ENCODE results near the gene FAM76A.
"Not testable (repeated sequence)": the region's sequence is repeated elsewhere in the genome, so short reads cannot be mapped to it uniquely, and the experiment has no call there.

FAM76A gene

DNA sequence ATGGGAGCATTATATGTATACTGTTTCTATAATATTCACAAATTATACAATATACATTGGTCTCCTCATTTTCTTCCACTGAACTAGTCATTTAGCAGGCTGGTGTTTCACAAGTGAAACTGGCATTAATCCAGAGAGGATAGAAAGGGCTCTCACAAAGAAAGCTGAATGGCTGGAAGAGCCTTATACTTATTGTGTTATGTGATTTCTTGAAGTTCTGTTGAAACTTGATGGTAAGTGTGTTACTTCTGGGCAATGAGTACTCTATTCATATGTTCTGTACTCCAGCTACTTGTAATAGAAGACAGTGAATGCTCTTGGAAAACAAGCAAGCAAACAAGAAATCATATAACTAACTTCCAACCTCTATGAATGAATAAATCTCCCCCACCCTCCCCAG, 62.1 kb downstream of the FAM76A start:
- H3K9me3 ChIP-seq (ENCODE audit: insufficient read depth, low read depth, low read length) = no peaks in the 10 kb centered on the region
- TF ChIP-seq EZH2phosphoT487 (IDR thresholded peaks at IDR 0.05; ENCODE audit: borderline replicate concordance) = no peak
- TF ChIP-seq, protein P1, sequence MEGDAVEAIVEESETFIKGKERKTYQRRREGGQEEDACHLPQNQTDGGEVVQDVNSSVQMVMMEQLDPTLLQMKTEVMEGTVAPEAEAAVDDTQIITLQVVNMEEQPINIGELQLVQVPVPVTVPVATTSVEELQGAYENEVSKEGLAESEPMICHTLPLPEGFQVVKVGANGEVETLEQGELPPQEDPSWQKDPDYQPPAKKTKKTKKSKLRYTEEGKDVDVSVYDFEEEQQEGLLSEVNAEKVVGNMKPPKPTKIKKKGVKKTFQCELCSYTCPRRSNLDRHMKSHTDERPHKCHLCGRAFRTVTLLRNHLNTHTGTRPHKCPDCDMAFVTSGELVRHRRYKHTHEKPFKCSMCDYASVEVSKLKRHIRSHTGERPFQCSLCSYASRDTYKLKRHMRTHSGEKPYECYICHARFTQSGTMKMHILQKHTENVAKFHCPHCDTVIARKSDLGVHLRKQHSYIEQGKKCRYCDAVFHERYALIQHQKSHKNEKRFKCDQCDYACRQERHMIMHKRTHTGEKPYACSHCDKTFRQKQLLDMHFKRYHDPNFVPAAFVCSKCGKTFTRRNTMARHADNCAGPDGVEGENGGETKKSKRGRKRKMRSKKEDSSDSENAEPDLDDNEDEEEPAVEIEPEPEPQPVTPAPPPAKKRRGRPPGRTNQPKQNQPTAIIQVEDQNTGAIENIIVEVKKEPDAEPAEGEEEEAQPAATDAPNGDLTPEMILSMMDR (conservative IDR thresholded peaks at IDR 0.05; ENCODE audit: low read length) = no peak
- H4K20me1 ChIP-seq (ENCODE audit: insufficient read depth, low read length, poor library complexity, severe bottlenecking) = no peaks in the 10 kb centered on the region
- H3K4me3 ChIP-seq (ENCODE audit: low read length, poor library complexity, severe bottlenecking) = no peak overlapping the region
- peaks cover 14% of the 10 kb centered on the region; the same call in 1 of the 2 replicates for H3K36me3 ChIP-seq (ENCODE audit: insufficient read depth, low read length)
- H3K4me1 ChIP-seq (ENCODE audit: insufficient read depth, low read length, poor library complexity, severe bottlenecking) = peaks cover 7% of the 10 kb centered on the region
- no peak overlapping the region for H3K4me2 ChIP-seq (ENCODE audit: low read depth, low read length, poor library complexity, severe bottlenecking)
- H3K79me2 ChIP-seq (ENCODE audit: insufficient read depth, low read length) = peaks cover 7% of the 10 kb centered on the region; the same call in 1 of the 2 replicates
- H2AFZ ChIP-seq (ENCODE audit: low read length) = no peak overlapping the region
- no peaks in the 10 kb centered on the region for H3K9me2 ChIP-seq (replicated peaks; ENCODE audit: low read depth, low read length)
- H3F3A ChIP-seq (ENCODE audit: low read depth) = no peaks in the 10 kb centered on the region; the same call in 1 of the 2 replicates
- no peak overlapping the region for H3K9ac ChIP-seq (ENCODE audit: low read depth, low read length, poor library complexity, severe bottlenecking)
- no peaks in the 10 kb centered on the region for H3K27me3 ChIP-seq (ENCODE audit: insufficient read depth, low read length, poor library complexity, severe bottlenecking)

DNA sequence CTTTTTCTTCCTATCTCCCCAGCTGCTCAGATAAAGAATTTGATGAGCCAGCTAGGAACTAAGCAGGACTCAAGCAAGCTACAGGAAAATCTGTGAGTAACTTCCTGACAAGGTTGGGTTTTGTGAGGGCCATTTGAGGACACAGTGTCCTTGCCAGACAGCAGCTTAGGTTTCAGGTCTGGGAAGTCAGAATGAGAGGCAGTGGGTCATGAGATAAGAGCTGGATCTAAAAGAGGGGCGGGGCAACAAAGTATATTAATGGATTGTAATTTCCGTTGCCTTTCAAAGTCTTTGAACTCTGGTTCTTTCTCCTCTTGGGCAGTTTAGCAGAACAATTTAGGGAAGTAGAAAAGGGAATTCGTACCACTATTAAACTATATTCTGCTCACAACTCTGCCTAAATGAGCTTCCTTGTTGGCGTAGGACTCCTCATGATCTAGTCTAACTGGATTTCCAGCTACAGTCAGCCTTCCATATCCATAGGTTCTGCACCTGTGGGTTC, 63.8 kb downstream of the FAM76A start:
- Histone ChIP-seq H3K4me1 (ENCODE audit: insufficient read depth, low read length, poor library complexity, severe bottlenecking) (peaks cover 7% of the 10 kb centered on the region), H3K9me3 (ENCODE audit: insufficient read depth, low read depth, low read length) (no peaks in the 10 kb centered on the region), H4K20me1 (ENCODE audit: insufficient read depth, low read length, poor library complexity, severe bottlenecking) (no peaks in the 10 kb centered on the region), H3F3A (ENCODE audit: low read depth) (no peaks in the 10 kb centered on the region; the same call in 1 of the 2 replicates), H3K36me3 (ENCODE audit: insufficient read depth, low read length) (peaks cover 28% of the 10 kb centered on the region; the same call in 1 of the 2 replicates), H3K79me2 (ENCODE audit: insufficient read depth, low read length) (peaks cover 7% of the 10 kb centered on the region; the same call in 1 of the 2 replicates), H3K27me3 (ENCODE audit: insufficient read depth, low read length, poor library complexity, severe bottlenecking) (no peaks in the 10 kb centered on the region), H3K9ac (ENCODE audit: low read depth, low read length, poor library complexity, severe bottlenecking) (no peak overlapping the region), H2AFZ (ENCODE audit: low read length) (no peak overlapping the region), H3K4me3 (ENCODE audit: low read length, poor library complexity, severe bottlenecking) (no peak overlapping the region), H3K9me2 (replicated peaks; ENCODE audit: low read depth, low read length) (no peaks in the 10 kb centered on the region), H3K4me2 (ENCODE audit: low read depth, low read length, poor library complexity, severe bottlenecking) (peak overlapping the region; percentile 14)
- no peak for TF ChIP-seq EZH2phosphoT487 (IDR thresholded peaks at IDR 0.05; ENCODE audit: borderline replicate concordance)
- TF ChIP-seq, protein P1 (conservative IDR thresholded peaks at IDR 0.05; ENCODE audit: low read length) = no peak

DNA sequence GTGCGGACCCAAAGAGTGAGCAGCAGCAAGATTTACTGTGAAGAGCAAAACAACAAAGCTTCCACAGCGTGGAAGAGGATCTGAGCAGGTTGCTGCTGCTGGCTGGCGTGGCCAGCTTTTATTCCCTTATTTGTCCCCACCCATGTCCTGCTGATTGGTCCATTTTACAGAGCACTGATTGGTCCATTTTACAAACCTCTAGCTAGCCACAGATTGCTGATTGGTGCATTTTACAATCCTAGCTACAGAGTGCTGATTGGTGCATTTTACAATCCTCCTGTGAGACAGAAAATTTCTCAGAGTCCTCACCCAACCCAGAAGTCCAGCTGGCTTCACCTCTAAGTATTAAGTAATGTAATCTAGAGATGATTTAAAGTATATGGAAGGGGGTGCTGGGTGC, 64.5 kb downstream of the FAM76A start:
- H2AFZ ChIP-seq (ENCODE audit: low read length); H4K20me1 ChIP-seq (ENCODE audit: insufficient read depth, low read length, poor library complexity, severe bottlenecking); H3F3A ChIP-seq (ENCODE audit: low read depth); H3K4me3 ChIP-seq (ENCODE audit: low read length, poor library complexity, severe bottlenecking); H3K27me3 ChIP-seq (ENCODE audit: insufficient read depth, low read length, poor library complexity, severe bottlenecking); H3K79me2 ChIP-seq (ENCODE audit: insufficient read depth, low read length); H3K4me2 ChIP-seq (ENCODE audit: low read depth, low read length, poor library complexity, severe bottlenecking); H3K9me2 ChIP-seq (replicated peaks; ENCODE audit: low read depth, low read length); H3K9me3 ChIP-seq (ENCODE audit: insufficient read depth, low read depth, low read length); H3K4me1 ChIP-seq (ENCODE audit: insufficient read depth, low read length, poor library complexity, severe bottlenecking); H3K9ac ChIP-seq (ENCODE audit: low read depth, low read length, poor library complexity, severe bottlenecking): not testable (repeated sequence)
- peaks cover 34% of the 10 kb centered on the region; the same call in 1 of the 2 replicates for H3K36me3 ChIP-seq (ENCODE audit: insufficient read depth, low read length)

DNA sequence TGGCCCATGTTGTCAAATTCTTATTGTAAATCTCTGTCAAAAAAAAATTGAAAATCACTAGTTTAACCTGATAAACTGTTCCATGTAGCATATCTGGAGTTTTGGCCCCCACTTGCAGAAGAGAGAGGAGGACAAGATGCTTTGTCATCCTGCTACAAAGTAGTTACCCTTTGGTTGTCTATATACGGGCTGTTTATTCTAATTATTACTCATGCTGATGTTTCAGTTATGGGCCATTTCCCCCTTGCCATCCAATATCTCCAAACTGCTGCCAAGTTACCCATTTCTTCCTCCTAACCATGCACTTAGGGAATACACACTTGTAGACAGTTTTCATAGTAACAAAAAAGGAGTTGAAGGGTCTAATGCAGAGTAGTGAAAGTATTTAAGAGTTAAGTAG, 69.8 kb downstream of the FAM76A start:
- no peak overlapping the region for H3K9ac ChIP-seq (ENCODE audit: low read depth, low read length, poor library complexity, severe bottlenecking)
- no peak for TF ChIP-seq EZH2phosphoT487 (IDR thresholded peaks at IDR 0.05; ENCODE audit: borderline replicate concordance)
- TF ChIP-seq, protein P1 (conservative IDR thresholded peaks at IDR 0.05; ENCODE audit: low read length) = no peak
- H3F3A ChIP-seq (ENCODE audit: low read depth) = no peaks in the 10 kb centered on the region
- no peak overlapping the region for H3K4me2 ChIP-seq (ENCODE audit: low read depth, low read length, poor library complexity, severe bottlenecking)
- H3K9me3 ChIP-seq (ENCODE audit: insufficient read depth, low read depth, low read length) = no peaks in the 10 kb centered on the region
- no peaks in the 10 kb centered on the region for H3K79me2 ChIP-seq (ENCODE audit: insufficient read depth, low read length)
- H3K9me2 ChIP-seq (replicated peaks; ENCODE audit: low read depth, low read length) = no peaks in the 10 kb centered on the region
- no peaks in the 10 kb centered on the region for H4K20me1 ChIP-seq (ENCODE audit: insufficient read depth, low read length, poor library complexity, severe bottlenecking)
- peaks cover 39% of the 10 kb centered on the region; the same call in 1 of the 2 replicates for H3K36me3 ChIP-seq (ENCODE audit: insufficient read depth, low read length)
- no peaks in the 10 kb centered on the region for H3K27me3 ChIP-seq (ENCODE audit: insufficient read depth, low read length, poor library complexity, severe bottlenecking)
- H3K4me3 ChIP-seq (ENCODE audit: low read length, poor library complexity, severe bottlenecking) = no peak overlapping the region
- H3K4me1 ChIP-seq (ENCODE audit: insufficient read depth, low read length, poor library complexity, severe bottlenecking) = no peaks in the 10 kb centered on the region
- H2AFZ ChIP-seq (ENCODE audit: low read length) = no peak overlapping the region

Measured in Loucy (cell line).